Stimulated activated CD8-positive, alpha-beta memory T cell treated with anti-CD3 and anti-CD28 coated beads, Interleukin-15, amount 100 ng/mL, for 48 hours (primary cell): ENCODE measurements around the gene CCDC187.
"Not testable (repeated sequence)": the region's sequence is repeated elsewhere in the genome, so short reads cannot be mapped to it uniquely, and the experiment has no call there.

Experiments used
- DNase-seq, 2 donors: peaks; one replicate each; pipeline ENCODE4 v3.0.0-alpha.2; 2020; ENCODE audit warnings: low read depth in 2 of 2

Gene CCDC187

DNA sequence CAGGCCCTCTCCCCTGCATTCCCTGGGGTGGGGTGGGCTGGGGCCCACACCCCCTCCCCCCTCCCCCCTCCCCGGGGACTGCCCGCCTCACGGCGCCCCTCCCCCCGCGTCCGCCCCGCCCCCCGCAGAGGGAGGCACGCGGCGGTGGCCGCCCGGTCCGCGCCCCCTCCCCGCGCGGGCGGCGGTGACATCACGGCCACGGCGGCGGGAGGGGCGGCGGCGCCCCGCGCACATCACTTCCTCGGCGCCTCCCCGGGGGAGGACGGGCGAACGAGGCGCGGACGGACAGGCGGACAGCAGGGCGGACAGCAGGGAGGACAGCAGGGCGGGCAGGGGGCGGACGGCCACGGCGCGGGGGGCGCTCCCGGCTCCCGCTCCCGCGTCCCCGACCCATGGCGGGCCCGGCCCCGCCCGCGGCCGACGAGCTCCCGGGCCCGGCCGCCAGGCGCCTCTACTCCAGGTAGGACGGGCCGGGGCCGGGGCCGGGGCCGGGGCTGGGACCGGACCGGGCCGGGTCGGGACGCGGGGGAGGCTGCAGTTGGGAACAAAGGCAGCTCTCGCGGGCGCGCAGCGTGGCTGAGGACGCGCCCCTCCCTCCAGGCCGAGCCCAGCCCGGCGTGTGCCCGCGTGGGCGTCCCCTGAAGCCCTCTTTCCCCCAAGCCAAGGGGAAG lies 23.5 kb upstream of the CCDC187 start, which contains the start of gene GPSM1:
Gene GPSM1, plus strand, starts transcription at position 236 of the 671 bp plus-strand sequence. Its CDS starts 157 bp downstream, at position 393.
- peak in 1 of 2 donors; percentile 15 for DNase-seq

GRCh38 chr9:136326761-136327303 lies 22.9 kb upstream of the CCDC187 start:
- no peak for DNase-seq

DNA sequence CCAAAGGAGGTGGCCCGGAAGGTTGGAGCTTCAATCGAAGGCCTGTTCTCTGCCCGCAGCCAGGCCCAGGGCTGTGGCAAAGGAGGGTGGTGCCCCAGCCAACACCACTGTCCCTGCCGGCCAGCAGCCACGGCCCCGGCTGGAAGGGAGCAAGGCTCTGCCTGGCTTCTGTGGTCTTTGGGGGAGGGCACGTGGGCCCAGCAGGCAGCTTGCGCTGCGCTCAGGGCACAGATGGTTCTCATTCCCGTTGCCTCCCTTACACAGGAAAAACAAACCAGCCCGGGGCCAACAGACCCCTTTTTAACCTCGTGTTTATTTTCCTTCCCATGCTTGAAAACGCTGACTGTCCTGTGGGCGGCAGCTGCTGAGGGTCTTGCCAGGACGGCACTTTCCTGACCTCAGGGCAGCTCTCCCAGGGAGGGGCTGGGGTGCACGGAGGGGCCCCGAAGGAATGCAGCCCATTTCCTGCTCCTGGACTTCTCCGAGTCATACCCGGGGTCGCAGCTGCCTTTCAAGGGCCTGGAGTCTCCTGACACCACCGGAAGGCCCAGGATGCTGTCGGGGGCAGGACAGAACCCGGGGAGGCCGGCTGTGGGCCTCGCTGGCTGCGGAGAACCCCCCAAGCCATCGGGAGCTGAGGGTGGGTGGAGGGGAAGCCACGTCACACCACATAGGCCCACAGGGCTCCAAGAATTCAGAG lies 22.3 kb upstream of the CCDC187 start:
- no peak for DNase-seq

- DNase-seq: no peak
Observed at GRCh38 chr9:136325358-136325757, 21.5 kb upstream of the CCDC187 start.

- no peak for DNase-seq
Observed at GRCh38 chr9:136324501-136325300, 20.8 kb upstream of the CCDC187 start.

DNA sequence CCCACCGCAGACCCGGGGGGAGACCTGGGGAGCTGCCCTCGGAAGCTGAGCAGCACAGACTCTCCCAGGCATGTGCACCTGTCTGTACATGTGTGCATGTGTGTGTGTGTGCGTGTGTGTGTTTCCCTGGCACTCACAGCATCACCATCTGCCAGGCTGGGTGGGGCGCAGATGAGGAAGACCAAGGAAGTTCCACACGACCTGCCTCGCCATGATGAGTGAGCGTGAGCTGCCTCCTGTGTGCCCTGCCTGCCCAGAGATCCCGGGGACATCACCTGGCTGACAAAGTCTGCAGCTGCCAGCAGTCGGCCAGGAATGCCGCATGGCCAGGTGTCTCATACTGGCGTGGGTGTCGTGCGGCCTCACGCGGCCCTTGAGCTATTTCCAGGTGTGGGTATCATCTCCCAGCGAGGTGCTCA lies 19.5 kb upstream of the CCDC187 start:
- DNase-seq: no peak

DNA sequence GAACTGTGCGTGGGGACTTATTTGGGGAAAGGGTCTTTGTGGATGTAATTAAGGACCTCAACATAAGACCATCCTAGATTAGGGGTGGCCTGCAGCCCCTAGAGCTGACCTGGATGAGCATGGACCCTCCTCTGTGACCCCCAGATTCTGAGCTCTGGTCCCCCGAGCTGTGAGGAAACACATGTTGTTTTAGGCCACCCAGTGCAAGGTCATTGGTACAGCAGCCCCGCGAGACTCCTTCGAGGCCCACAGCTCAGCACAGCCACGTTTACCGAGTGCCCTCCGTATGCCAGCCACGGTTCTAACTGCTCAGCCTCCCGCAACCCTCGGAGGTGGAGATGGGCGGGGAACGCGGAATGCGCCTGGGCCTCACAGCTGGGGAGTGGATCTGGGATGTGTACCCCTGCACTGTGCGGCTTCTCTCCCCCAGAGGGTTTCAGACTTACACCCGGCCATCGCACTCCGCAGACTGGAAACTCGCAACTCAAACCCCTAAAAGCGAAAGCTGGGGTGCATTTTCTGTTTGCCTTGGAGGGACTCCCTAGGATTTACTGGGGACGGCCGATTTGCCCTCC lies 18.9 kb upstream of the CCDC187 start:
- no peak for DNase-seq

DNA sequence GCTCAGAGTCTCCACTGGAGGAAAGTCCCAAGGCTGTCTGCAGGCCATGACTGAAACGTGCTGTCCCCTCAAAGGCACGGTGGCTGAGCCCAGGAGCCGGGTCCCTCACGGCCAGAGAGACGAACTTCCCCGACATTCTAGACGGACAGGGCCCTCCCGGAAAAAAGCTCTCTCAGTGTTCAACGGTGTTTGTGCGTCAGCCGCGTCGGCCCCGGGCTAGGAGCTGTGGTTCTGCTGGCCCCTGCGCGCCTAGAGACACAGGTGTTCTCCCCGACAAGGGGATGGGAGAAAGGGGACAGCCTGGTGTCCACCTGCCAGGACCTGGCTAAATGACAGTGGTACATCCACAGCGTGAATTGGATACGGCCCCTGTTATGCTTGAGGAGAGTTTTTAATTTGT lies 17.7 kb upstream of the CCDC187 start:
- no peak for DNase-seq

DNA sequence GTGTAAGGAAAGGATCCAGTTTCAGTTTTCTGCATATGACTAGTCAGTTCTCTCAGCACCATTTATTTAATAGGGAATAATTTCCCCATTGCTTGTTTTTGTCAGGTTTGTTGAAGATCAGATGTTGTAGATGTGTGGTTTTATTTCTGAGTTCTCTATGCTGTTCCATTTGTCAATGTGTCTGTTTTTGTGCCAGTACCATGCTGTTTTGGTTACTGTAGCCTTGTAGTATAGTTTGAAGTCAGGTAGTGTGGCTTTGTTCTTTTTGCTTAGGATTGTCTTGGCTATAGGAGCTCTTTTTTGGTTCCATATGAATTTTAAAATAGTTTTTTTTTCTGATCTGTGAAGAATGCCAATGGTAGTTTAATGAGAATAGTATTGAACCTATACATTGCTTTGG lies 17.1 kb upstream of the CCDC187 start:
- not testable (repeated sequence) for DNase-seq

DNA sequence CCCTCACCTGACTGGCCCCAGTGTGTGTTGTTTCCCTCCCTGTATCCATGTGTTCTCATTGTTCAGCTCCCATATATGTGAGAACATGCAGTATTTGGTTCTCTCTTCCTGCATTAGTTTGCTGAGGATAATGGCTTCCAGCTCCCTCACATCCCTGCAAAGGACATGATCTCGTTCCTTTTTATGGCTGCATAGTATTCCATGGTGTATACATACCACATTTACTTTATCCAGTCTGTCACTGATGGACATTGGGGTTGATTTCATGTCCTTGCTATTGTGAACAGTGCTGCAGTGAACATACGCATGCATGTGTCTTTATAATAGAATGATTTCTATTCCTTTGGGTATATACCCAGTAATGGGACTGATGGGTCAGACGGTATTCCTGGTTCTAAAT lies 16.1 kb upstream of the CCDC187 start:
- not testable (repeated sequence) for DNase-seq

DNA sequence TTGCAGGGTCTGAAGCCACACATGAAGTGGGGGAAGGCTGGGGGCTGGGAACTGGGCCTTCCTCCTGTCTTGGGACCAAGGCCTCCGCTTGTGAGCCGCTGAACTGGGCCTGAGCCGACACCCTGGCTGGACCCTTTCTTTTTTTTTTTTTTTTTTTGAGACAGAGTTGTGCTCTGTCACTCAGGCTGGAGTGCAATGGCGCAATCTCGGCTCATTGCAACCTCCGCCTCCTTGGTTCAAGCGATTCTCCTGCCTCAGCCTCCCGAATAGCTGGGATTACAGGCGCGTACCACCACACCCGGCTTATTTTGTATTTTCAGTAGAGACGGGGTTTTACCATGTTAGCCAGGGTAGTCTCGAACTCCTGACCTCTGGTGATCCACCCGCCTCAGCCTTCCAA lies 15.3 kb upstream of the CCDC187 start:
- DNase-seq: not testable (repeated sequence)

GRCh38 chr9:136318776-136319241 lies 14.9 kb upstream of the CCDC187 start:
- DNase-seq: no peak

- no peak for DNase-seq
Observed at GRCh38 chr9:136318111-136318775, 14.3 kb upstream of the CCDC187 start.

DNA sequence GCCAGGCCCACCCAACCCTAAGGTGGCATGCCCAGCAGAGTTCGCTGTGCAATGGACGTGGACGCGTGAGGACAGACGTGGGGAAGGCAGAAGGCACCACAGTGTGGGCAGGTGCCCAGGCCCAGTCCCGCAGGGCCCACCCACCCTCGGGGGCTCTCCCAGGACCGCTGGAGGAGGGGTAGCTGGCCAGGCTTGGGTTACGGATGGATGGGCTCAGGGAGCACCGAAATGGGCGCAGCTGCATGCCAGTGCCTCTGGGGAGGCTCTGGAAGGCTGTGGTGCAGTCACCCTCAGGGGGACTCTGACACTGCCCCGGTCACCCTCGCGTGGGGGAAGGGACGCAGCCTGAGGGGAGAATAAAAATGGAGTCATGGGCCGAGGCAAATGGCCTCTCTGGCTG lies 13.8 kb upstream of the CCDC187 start:
- DNase-seq: no peak

- DNase-seq: no peak
Observed at GRCh38 chr9:136316896-136317676, 13.2 kb upstream of the CCDC187 start.

- DNase-seq: peak in 1 of 2 donors; percentile 16
Observed at GRCh38 chr9:136316271-136316751, 12.4 kb upstream of the CCDC187 start.

DNA sequence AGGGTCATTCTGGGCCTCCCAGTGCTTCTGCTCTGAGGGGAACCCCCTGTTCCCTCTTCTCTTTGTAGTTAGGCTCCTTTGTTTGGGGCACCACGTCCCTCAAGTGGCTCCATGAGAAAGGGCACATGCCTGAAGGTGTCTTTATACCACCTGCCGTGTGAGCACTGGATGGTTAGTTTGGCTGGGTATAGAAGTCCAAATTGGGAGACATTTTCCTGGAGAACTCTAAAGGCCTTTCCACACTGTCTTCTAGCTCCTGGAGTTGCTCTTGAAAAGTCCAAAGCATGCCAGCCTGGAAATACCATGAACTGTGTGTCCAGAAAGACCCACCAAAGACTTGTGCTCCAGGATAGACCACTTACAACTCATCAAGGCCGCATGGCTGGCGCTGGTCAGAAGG lies 11.1 kb upstream of the CCDC187 start:
- no peak for DNase-seq

GRCh38 chr9:136314056-136314416 lies 10.1 kb upstream of the CCDC187 start:
- DNase-seq: no peak

DNA sequence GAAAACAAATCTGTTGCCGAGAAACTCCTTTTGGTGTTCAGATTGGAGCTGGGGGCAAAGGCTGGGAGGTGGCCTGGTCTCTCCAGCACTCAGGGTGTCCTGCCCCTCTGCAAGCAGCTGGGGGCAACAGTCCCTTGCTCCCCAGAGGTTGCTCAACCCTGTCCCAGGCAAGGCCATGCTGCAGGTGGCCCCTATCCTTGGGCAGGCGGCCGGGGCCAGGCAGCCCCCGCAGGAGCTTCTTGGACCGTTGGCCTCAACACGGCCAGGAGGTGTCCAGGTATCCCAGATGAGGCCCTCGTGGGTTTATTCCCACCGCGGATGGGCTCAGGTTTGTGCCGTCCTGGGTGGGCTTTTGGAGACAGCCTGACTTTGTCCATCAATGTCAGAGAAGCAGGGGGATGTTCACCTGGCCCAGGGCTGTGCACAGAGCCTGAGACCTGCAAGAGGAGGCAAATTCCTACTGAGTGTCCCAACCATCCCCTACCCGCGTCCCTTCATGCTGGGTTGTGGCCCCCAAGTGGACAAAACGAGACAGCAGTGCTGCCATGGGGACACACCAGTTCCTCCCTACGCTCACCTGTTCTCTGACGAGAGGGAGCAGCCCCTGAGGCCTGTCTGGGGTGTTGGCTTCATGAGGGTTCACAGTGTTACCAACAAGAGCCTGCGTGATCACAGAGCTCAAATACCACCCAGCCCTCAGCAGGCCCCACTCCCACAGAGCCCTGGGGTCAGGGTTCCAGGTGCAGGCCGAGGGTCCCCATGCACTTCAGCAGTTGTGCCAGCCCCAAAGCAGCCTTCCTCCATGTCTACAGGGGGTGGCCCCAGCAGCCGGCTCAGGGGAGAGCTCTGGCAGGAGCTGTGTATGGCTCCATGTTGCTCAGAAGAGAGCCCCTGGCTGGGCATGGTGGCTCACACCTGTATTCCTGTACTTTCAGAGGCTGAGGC lies 9.5 kb upstream of the CCDC187 start:
- no peak for DNase-seq
